Mucosa of descending colon (tissue), 3 donors: ENCODE results near the gene TFDP1. TPM values are rescaled to one million over a fixed set of nuclear protein-coding genes. Genes with fewer than 3 reads are reported as not detected.
A peak's percentile ranks its signal among the peaks of the same experiment; 100 is the strongest.

Experiments
- ATAC-seq: fragments of 200-7000 bp; cut with Tn5 transposase; one replicate; pipeline ENCODE4 v1.9.1; 2020; ENCODE audit warnings: mild to moderate bottlenecking, moderate library complexity
- DNase-seq, 3 donors: peaks; one replicate each; pipeline ENCODE4 v3.0.0-alpha.2; 2020
- H3K36me3 ChIP-seq: fragments of 200-600 bp; one replicate; pipeline ENCODE4 v1.8.0; 2021; ENCODE audit warnings: low read depth, mild to moderate bottlenecking
- H3K4me1 ChIP-seq: fragments of 200-600 bp; one replicate; pipeline ENCODE4 v1.8.0; 2021; ENCODE audit warnings: low read depth, mild to moderate bottlenecking
- H3K4me3 ChIP-seq: fragments of 200-600 bp; one replicate; pipeline ENCODE4 v1.8.0; 2021; ENCODE audit warnings: mild to moderate bottlenecking
- H3K9me3 ChIP-seq: fragments of 200-600 bp; one replicate; pipeline ENCODE4 v1.8.0; 2021; ENCODE audit warnings: mild to moderate bottlenecking
- CTCF ChIP-seq: fragments of 200-600 bp; IDR thresholded peaks from one replicate; pipeline ENCODE4 v1.8.0; 2022; ENCODE audit warnings: antibody characterized with exemption, mild to moderate bottlenecking
- intact Hi-C, 2 donors: fragments of 100-400 bp; cut with DNase I in 1 of 2; cut with micrococcal nuclease in 1 of 2; formaldehyde crosslinking; loops; one replicate each; pipeline versions ENCODE4 v1.11.0 to v1.11.1; 2022; cut with DNase I, micrococcal nuclease
- total RNA-seq, 3 donors: library from RNA; stranded (reverse); fragmentation: NEBNext Ultra II Directional in 2 of 3; extraction: Animal tissue kit (Norgen Biotek cat#: 25700) in 2 of 3; gene quantifications; one replicate each; pipeline versions ENCODE4 v1.2.1 to v1.2.4, GENCODE V29; 2021 to 2023
- donor health status: DM: no; HTN: no; CAD: no; lungs with moderate emphysema.
- donor health status: DM: no; HTN: no; CAD: no.
- donor health status: DM: no; HTN: yes; CAD: no.

The TFDP1 gene
- total RNA-seq, 3 donors from 2014 or later: 52.7 to 66.4 (median 54.3) TPM

DNA sequence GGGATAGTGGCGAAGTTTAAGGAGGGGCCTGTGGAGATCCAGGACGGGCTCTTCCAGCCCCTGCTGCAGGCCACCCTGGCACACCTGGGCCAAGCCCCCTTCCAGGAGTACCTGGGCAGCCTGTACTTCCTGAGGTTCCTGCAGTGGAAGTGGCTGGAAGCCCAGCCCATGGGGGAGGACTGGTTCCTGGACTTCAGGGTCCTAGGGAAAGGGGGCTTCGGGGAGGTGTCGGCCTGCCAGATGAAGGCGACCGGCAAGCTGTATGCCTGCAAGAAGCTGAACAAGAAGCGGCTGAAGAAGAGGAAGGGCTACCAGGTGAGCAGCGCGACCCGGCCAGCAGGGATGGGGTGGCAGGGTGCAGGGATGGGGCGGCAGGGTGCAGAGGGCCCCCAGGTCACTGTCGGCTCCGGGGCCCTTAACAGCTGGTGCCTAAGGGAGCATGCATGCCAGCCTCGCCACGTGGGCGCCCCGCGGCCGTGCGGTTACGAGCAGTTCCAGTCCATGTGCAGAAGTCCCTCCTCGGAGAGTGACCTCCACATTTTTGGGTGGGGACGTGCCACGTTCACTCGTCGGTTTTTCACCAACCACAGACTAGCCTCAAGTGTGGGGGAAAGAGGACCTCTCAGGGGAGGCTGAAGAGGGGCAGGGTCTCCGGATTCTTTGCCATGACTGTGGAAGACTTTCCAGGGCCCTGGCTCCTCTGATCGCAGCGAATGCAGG, 83.4 kb downstream of the TFDP1 start:
- H3K4me1 ChIP-seq: no peaks in the 10 kb centered on the region
- H3K9me3 ChIP-seq: no peaks in the 10 kb centered on the region
- ATAC-seq (no peak), DNase-seq (peak in 2 of 3 donors; percentile 24 to 39)
- no peak overlapping the region for H3K4me3 ChIP-seq
- intact Hi-C loops: no loop called here
- TF ChIP-seq CTCF: no peak
- no peaks in the 10 kb centered on the region for H3K36me3 ChIP-seq

- no peak overlapping the region for H3K4me3 ChIP-seq
- intact Hi-C loops: no loop called here
- DNase-seq: peak in 2 of 3 donors; percentile 20 to 39
- ATAC-seq: no peak
- no peaks in the 10 kb centered on the region for H3K4me1 ChIP-seq
- H3K9me3 ChIP-seq: no peaks in the 10 kb centered on the region
- TF ChIP-seq CTCF: no peak
- no peaks in the 10 kb centered on the region for H3K36me3 ChIP-seq
Observed at GRCh38 chr13:113668491-113668971, 84.0 kb downstream of the TFDP1 start.

GRCh38 chr13:113669231-113669754, 84.7 kb downstream of the TFDP1 start:
- no peaks in the 10 kb centered on the region for H3K36me3 ChIP-seq
- DNase-seq: peak in 2 of 3 donors; percentile 17 to 31
- no peak overlapping the region for H3K4me3 ChIP-seq
- no peak for TF ChIP-seq CTCF
- H3K9me3 ChIP-seq: no peaks in the 10 kb centered on the region
- no peaks in the 10 kb centered on the region for H3K4me1 ChIP-seq
- peak; percentile 17 for ATAC-seq
- intact Hi-C loops: no loop called here

DNA sequence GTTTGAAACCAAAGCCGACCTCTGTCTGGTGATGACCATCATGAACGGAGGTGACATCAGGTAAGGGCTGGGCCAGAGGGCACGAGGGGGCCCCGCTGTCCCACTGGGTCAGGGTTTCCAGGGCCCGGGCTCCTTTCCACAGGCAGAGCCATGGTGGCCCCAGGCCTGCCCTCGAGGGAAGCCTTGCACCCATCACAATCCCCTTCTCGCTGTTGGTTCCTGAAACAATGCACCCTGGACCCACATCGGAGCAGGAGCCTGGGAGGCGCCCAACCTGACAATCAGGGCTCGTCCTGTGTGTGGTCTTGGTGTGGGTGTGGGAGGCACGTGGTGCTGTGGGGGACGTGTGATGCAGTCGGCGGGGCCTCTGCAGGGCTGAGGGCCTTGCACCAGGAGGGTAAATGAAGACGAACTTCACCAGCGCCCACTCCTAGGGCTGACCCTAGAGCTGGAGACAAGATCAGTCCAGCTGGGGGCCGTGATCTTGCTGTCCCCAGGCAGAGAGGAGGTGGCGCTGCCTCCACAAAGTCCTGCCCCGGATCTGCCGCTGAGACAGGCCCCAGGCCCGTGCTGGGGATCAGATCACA, 85.3 kb downstream of the TFDP1 start:
- ATAC-seq (no peak), DNase-seq (peak in 2 of 3 donors; percentile 18 to 37)
- TF ChIP-seq CTCF: no peak
- Histone ChIP-seq H3K4me3 (no peak overlapping the region), H3K9me3 (no peaks in the 10 kb centered on the region), H3K4me1 (no peaks in the 10 kb centered on the region), H3K36me3 (no peaks in the 10 kb centered on the region)
- intact Hi-C loops: no loop called here

- Histone ChIP-seq H3K4me1 (no peaks in the 10 kb centered on the region), H3K4me3 (no peak overlapping the region), H3K36me3 (no peaks in the 10 kb centered on the region), H3K9me3 (no peaks in the 10 kb centered on the region)
- TF ChIP-seq CTCF: no peak
- DNase-seq (peak in 2 of 3 donors; percentile 14 to 29), ATAC-seq (no peak)
- intact Hi-C loops: no loop called here
Observed at GRCh38 chr13:113670541-113670940, 86.0 kb downstream of the TFDP1 start.
